Epithelial cell of proximal tubule (primary cell): Measurements from ENCODE around the gene COPS6. TPM values are rescaled to one million over a fixed set of nuclear protein-coding genes. Genes with fewer than 3 reads are reported as not detected.

Experiments used
- DNase-seq: peaks from one replicate; pipeline ENCODE4 v3.0.0-alpha.2; 2011; ENCODE audit warnings: low read depth
- H3K4me3 ChIP-seq: 2 replicates; pipeline ENCODE4 v1.5.1; 2011; ENCODE audit warnings: low read depth, mild to moderate bottlenecking, low read length
- total RNA-seq: library from RNA; depleted of rRNA; stranded (reverse); fragments of >200 nt; gene quantifications from 2 replicates; pipeline ENCODE4 v1.2.3, GENCODE V29; 2015
- TF ChIP-seq, protein P1 (sequence below): conservative IDR thresholded peaks from 2 replicates; pipeline ENCODE4 v1.5.1; 2012; ENCODE audit warnings: low read depth, mild to moderate bottlenecking, low read length

The COPS6 gene
- total RNA-seq, 1 donor from 2014 or later: 39.9 TPM

GRCh38 chr7:100119970-100120732, 31.4 kb downstream of the COPS6 start:
- TF ChIP-seq, protein P1, sequence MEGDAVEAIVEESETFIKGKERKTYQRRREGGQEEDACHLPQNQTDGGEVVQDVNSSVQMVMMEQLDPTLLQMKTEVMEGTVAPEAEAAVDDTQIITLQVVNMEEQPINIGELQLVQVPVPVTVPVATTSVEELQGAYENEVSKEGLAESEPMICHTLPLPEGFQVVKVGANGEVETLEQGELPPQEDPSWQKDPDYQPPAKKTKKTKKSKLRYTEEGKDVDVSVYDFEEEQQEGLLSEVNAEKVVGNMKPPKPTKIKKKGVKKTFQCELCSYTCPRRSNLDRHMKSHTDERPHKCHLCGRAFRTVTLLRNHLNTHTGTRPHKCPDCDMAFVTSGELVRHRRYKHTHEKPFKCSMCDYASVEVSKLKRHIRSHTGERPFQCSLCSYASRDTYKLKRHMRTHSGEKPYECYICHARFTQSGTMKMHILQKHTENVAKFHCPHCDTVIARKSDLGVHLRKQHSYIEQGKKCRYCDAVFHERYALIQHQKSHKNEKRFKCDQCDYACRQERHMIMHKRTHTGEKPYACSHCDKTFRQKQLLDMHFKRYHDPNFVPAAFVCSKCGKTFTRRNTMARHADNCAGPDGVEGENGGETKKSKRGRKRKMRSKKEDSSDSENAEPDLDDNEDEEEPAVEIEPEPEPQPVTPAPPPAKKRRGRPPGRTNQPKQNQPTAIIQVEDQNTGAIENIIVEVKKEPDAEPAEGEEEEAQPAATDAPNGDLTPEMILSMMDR: no peak
- DNase-seq: no peak
- peak overlapping the region; percentile 100 for H3K4me3 ChIP-seq

GRCh38 chr7:100120733-100121036, 31.9 kb downstream of the COPS6 start:
- H3K4me3 ChIP-seq: peak overlapping the region; percentile 100
- DNase-seq: no peak
- TF ChIP-seq, protein P1: no peak

GRCh38 chr7:100122067-100122466, 33.3 kb downstream of the COPS6 start:
- no peak for DNase-seq
- H3K4me3 ChIP-seq: no peak overlapping the region
- TF ChIP-seq, protein P1: no peak

DNA sequence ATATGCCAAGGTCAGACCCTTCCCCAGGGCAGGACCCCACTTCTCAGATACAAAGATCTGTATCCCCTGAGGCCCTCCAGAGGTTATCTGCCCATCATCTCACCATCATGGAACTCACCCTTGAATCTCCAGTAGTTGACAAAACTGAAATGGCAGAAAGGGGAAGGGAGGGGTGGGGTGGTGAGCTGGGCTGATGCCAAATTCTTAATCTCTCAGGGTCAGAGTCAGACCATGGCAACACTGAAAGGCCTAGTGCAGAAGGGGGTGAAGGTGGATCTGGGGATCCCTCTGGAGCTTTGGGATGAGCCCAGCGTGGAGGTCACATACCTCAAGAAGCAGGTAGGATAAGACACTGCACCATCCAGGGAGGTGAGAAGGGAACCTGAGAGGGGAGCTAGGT, 33.8 kb downstream of the COPS6 start:
- TF ChIP-seq, protein P1: no peak
- no peak for DNase-seq
- H3K4me3 ChIP-seq: no peak overlapping the region

GRCh38 chr7:100124301-100125230, 35.8 kb downstream of the COPS6 start:
- TF ChIP-seq, protein P1: no peak
- DNase-seq: no peak
- H3K4me3 ChIP-seq: no peak overlapping the region

- peak overlapping the region; percentile 94 for H3K4me3 ChIP-seq
- TF ChIP-seq, protein P1: peak; percentile 7
- DNase-seq: peak; percentile 19
Observed at GRCh38 chr7:100126239-100126930, 37.6 kb downstream of the COPS6 start.
